ENCODE results near the gene GSG1.
A peak's percentile ranks its signal among the peaks of the same experiment; 100 is the strongest.

Gene GSG1

GRCh38 chr12:13071305-13072280 is 31.9 kb downstream of the GSG1 start:
- DNase-seq (ENCODE audit: low spot score), result peak; percentile 58
- peak overlapping the region; percentile 79 for H3K27ac ChIP-seq
- ChIA-PET POLR2A (ENCODE audit: low non-redundant PET) (no interaction called here), CTCF (no interaction called here)
- TF ChIP-seq CTCF (conservative IDR thresholded peaks at IDR 0.05; ENCODE audit: low read depth), result no peak

- CTCF ChIA-PET, result no interaction called here
- TF ChIP-seq CTCF (conservative IDR thresholded peaks at IDR 0.05; ENCODE audit: low read depth), result no peak
- DNase-seq (ENCODE audit: low spot score), result no peak
- H3K27ac ChIP-seq, result no peak overlapping the region
- POLR2A ChIA-PET (ENCODE audit: low non-redundant PET), result no interaction called here
Observed at GRCh38 chr12:13069380-13069779, 34.1 kb downstream of the GSG1 start.

GRCh38 chr12:13067322-13067721 is 36.1 kb downstream of the GSG1 start:
- TF ChIP-seq CTCF (conservative IDR thresholded peaks at IDR 0.05; ENCODE audit: low read depth), result no peak
- POLR2A ChIA-PET (ENCODE audit: low non-redundant PET), result no interaction called here
- CTCF ChIA-PET, result no interaction called here

GRCh38 chr12:13066459-13066858 is 37.0 kb downstream of the GSG1 start:
- TF ChIP-seq CTCF (conservative IDR thresholded peaks at IDR 0.05; ENCODE audit: low read depth), result no peak
- H3K27ac ChIP-seq, result no peak overlapping the region
- POLR2A ChIA-PET (ENCODE audit: low non-redundant PET), result no interaction called here
- CTCF ChIA-PET, result no interaction called here
- no peak for DNase-seq (ENCODE audit: low spot score)

More at GRCh38 chr12:13067322-13067721, 36.1 kb downstream of the GSG1 start:
- DNase-seq (ENCODE audit: low spot score), result no peak
- no peak overlapping the region for H3K27ac ChIP-seq

- POLR2A ChIA-PET (ENCODE audit: low non-redundant PET), result no interaction called here
Observed at GRCh38 chr12:13066014-13066413, 37.5 kb downstream of the GSG1 start.

GRCh38 chr12:13062669-13063068 is 40.8 kb downstream of the GSG1 start:
- DNase-seq (ENCODE audit: low spot score), result no peak
- ChIA-PET CTCF (no interaction called here), POLR2A (ENCODE audit: low non-redundant PET) (no interaction called here)
- no peak overlapping the region for H3K27ac ChIP-seq
- no peak for TF ChIP-seq CTCF (conservative IDR thresholded peaks at IDR 0.05; ENCODE audit: low read depth)

More at GRCh38 chr12:13066014-13066413, 37.5 kb downstream of the GSG1 start:
- no peak for DNase-seq (ENCODE audit: low spot score)
- CTCF ChIA-PET, result no interaction called here
- no peak overlapping the region for H3K27ac ChIP-seq
- no peak for TF ChIP-seq CTCF (conservative IDR thresholded peaks at IDR 0.05; ENCODE audit: low read depth)
